ENCODE measurements around the gene PDZRN4.

- TF ChIP-seq EGR1 (IDR thresholded peaks at IDR 0.05) (no peak), FOXM1 (IDR thresholded peaks at IDR 0.05; ENCODE audit: borderline replicate concordance, low read depth) (no peak), TEAD4 (IDR thresholded peaks at IDR 0.05) (no peak), EP300 (IDR thresholded peaks at IDR 0.05; ENCODE audit: borderline replicate concordance) (no peak), TAF1 (IDR thresholded peaks at IDR 0.05; ENCODE audit: low read depth) (no peak), ZBTB7A (IDR thresholded peaks at IDR 0.05; ENCODE audit: low read depth) (no peak), CREB1 (IDR thresholded peaks at IDR 0.05; ENCODE audit: low read depth) (no peak), MAX (IDR thresholded peaks at IDR 0.05) (no peak), YY1 (IDR thresholded peaks at IDR 0.05; ENCODE audit: low read depth) (no peak), RAD21 (IDR thresholded peaks at IDR 0.05; ENCODE audit: low read depth) (no peak), REST (IDR thresholded peaks at IDR 0.05; ENCODE audit: low read depth) (no peak), NFIC (IDR thresholded peaks at IDR 0.05) (no peak), TCF12 (IDR thresholded peaks at IDR 0.05; ENCODE audit: low read depth) (no peak)
Observed at GRCh38 chr12:41304526-41304925, 116.4 kb downstream of the PDZRN4 start.
